Activated effector memory CD4-positive, alpha-beta T cell treated with Interleukin-2 at 50 U/mL for 16 hours (primary cell): ENCODE data around the gene SCARF2.
"Not testable (repeated sequence)": the region's sequence is repeated elsewhere in the genome, so short reads cannot be mapped to it uniquely, and the experiment has no call there.

Source experiments
- DNase-seq: peaks from one replicate; pipeline ENCODE4 v3.0.0-alpha.2; 2020

SCARF2 gene, protein sequence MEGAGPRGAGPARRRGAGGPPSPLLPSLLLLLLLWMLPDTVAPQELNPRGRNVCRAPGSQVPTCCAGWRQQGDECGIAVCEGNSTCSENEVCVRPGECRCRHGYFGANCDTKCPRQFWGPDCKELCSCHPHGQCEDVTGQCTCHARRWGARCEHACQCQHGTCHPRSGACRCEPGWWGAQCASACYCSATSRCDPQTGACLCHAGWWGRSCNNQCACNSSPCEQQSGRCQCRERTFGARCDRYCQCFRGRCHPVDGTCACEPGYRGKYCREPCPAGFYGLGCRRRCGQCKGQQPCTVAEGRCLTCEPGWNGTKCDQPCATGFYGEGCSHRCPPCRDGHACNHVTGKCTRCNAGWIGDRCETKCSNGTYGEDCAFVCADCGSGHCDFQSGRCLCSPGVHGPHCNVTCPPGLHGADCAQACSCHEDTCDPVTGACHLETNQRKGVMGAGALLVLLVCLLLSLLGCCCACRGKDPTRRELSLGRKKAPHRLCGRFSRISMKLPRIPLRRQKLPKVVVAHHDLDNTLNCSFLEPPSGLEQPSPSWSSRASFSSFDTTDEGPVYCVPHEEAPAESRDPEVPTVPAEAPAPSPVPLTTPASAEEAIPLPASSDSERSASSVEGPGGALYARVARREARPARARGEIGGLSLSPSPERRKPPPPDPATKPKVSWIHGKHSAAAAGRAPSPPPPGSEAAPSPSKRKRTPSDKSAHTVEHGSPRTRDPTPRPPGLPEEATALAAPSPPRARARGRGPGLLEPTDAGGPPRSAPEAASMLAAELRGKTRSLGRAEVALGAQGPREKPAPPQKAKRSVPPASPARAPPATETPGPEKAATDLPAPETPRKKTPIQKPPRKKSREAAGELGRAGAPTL

DNA sequence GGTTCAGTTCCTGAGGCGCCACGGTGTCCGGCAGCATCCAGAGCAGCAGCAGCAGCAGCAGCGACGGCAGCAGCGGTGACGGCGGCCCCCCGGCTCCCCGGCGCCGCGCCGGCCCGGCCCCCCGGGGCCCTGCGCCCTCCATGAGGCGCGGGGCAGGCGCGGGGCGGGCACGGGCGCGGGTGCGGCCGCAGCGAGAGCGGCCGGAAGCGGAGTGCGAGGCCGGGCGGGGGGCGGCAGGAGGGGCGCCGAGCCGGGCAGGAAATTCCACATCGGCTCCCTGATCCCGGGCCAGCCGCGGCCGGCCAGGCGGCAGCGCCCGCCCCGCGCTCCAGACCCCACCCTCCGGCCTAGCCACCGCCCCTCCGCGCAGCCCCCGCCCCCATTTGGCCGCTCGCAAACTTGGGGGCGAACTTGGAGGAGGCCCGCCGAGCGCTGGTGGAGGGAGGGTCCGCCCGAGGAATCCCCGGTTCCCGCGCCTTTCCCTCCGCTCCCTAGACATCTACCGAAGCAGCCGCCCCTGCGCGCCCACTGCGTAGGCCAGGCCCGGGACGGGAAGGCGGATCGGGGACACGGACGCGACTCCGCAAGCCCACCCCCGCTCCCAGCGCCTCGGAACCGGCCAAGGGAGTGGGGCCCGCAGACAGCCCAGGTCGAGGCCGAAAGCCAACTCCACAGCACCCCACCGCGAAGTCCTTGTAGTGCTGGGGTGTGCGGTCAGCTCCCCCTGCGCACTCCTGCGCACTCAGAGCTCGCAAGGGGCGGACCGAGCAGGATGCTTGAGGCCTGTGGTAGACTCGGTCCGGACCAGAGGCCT is at the start of gene SCARF2:
TSS of gene SCARF2 (minus strand) at position 213 of the 814 bp plus-strand sequence. CDS start at position 142, 71 bp downstream.
- no peak for DNase-seq

DNA sequence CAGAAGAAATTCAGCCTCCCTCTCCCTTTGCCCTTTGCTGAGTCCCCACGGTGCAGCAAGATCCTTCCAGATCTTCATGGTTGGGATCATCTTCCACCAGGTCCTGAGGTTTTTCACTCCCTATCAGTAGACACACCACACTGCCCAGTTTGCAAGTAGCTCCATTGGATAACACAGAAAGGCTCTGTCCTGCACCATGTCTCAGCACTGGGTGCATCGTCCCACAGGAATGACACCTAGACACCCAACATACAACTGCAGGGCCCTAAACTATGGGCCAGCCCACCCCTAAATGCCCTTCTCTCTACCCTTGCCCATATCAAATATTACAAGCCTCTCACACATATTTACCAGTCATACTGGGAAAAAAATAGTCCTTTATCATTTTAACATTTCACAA is 48.6 kb upstream of the SCARF2 start:
- DNase-seq, result no peak

DNA sequence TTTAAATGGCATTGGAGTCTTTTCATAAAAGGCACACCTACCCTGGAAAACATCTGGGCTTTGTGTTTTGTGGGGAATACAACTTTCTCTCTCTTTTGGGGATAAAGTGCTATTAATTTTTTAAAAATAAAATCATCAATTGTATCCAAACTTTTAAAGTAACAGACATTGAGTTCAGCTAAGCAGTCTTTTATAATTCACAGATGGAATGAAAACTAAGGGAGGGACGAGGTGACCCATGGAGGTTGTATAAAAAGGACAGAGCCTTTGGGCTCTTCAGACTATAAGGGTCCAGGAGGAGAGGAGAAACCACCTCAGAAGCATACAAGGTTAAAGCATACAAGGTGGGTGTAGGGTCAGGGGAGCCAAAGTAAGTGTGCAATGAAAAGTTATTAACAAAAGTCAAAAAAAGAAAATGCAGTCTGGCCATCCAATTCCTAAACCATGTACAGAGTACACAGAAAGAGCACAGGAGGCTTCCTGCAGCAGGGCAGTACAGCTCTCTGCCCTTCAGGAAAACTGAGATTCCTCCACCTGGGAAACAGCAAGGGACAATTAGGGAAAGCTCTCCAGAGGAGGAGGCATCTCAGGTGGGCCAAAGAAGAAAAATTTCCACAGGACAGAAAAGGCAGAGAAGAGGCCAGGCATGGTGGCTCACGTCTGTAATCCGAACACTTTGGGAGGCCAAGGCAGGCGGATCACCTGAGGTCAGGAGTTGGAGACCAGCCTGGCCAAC is 47.5 kb upstream of the SCARF2 start:
- no peak for DNase-seq

DNA sequence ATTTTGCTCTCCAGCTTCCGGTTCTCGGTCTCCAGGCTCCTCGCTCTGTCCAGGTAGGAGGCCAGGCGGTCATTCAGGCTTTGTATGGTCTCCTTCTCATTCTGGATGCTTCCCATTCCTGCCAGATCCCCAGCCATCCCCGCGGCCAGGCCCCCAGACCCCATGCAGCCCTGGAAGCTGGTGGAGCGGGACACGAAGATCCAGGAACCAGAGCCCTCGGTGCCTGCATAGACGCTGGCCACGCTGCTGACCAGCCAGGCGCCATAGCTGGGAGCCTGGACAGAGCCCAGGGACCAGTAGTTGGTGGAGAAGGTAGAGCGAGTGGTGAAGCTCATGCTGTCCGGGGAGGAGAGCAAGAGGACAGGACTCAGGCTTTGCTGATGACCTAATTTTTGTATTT is 46.1 kb upstream of the SCARF2 start:
- no peak for DNase-seq

DNA sequence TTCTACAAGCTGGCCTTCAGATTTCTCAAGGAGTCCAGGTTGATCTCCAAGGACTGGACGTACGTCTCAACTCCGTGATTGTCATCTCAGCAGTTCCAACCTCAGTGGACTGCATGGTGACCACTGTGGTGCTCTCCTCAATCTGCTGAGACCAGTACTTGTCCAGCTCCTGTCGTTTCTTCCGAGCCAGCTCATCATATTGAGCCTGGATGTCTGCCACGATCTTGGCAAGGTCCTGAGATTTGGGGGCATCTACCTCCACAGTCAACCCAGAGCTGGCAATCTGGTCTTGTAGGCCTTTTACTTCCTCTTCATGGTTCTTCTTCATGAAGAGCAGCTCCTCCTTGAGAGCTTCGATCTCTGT is 45.5 kb upstream of the SCARF2 start:
- not testable (repeated sequence) for DNase-seq

DNA sequence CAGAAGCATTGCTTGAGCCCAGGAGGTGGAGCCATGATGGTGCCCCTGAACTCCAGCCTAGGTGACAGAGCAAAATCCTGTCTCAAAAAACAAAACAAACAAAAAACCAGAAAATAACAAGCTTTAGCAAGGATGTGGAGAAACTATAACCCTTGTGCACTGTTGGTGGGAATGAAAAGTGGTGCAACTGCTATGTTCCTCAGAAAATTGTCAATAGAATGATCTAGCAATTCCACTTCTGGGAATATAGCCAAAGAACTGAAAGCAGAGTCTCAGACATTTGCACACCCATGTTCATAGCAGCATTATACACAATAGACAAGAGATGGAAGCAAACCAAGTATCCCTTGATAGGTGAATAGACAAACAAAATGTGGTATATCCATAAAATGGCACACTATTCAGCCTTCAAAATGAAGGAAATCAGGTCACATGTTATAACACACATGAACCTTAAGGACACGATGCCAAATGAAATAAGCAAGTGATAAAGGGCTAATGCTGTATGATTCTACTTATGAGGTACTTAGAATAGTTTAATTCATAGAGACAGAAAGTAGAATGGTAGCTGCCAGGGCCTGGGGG is 42.1 kb upstream of the SCARF2 start:
- DNase-seq, result no peak

DNA sequence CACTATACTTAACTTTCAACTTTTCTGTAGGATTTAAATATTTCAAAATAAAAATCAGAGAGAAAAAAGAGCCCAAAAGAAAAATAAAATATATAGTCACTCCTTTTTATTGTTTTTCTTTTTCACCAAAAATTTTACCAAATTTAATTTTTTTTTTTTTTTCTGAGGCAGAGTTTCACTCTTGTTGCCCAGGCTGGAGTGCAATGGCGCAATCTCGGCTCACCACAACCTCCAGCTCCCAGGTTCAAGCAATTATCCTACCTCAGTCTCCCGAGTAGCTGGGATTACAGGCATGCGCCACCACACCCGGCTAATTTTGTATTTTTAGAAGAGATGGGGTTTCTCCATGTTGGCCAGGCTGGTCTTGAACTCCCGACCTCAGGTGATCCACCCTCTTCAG is 40.4 kb upstream of the SCARF2 start:
- not testable (repeated sequence) for DNase-seq

DNA sequence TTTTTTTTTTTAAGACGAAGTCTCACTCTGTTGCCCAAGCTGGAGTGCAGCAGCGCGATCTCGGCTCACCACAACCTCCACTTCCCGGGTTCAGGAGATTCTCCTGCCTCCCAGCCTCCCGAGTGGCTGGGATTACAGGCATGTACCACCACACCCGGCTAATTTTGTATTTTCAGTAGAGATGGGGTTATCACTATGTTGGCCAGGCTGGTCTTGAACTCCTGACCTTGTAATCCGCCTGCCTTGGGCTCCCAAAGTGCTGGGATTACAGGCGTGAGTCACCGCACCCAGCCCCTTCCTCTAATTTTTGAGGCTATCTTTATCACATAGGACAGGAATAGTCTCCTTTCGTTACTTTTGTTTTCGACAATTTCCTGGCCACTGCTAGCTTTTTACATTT is 37.9 kb upstream of the SCARF2 start:
- not testable (repeated sequence) for DNase-seq

DNA sequence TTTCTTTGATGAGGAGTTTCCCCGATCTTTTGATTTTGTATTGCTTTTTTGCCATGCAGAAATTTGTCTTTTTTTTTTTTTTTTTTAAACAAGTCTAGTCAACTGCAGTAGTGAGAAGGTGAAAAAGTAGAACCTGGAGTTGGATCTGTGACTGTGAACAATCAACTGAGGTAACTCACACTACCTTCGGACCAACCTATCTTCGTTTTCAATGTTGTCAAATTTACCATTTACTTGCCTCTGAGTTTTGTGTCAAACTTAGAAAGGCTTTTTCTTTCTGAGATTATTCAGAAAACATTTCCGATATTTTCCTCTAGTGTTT is 37.5 kb upstream of the SCARF2 start:
- DNase-seq, result no peak

DNA sequence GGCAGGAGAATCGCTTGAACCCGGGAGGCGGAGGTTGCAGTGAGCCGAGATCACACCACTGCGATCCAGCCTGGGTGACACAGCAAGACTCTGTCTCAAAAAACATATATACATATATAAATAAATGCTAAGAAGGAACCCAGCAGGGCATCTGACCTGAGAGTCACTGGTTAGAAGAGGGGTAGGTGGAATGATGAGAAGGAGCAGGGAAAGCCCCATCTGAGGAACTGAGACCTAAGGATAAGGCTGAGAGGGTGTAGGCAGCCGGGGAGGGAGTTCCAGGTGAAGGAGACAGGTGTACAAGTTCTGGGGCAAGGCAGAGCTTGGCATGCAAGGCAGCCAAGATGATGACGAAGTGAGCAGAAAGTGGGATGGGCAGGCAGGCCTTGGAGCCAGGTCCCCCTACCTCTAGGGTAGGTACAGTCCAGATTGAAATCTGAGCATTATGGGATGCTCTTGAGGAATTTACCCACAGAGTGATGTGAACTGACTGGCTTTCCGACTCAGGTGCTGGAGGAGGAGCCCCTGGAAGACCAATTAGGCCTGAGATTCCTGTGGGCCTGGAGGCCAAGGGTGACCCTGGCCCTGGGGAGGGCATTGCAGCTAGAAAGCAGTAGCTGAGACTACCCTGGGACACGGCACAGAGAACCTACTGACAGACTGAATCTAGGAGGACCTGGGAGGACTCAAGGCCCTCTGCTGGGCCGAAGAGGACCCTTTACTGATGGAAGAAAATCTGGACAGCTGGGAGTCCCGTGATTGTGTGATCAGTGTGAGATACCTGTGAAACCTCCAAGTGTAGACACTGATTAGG is 35.2 kb upstream of the SCARF2 start:
- no peak for DNase-seq

DNA sequence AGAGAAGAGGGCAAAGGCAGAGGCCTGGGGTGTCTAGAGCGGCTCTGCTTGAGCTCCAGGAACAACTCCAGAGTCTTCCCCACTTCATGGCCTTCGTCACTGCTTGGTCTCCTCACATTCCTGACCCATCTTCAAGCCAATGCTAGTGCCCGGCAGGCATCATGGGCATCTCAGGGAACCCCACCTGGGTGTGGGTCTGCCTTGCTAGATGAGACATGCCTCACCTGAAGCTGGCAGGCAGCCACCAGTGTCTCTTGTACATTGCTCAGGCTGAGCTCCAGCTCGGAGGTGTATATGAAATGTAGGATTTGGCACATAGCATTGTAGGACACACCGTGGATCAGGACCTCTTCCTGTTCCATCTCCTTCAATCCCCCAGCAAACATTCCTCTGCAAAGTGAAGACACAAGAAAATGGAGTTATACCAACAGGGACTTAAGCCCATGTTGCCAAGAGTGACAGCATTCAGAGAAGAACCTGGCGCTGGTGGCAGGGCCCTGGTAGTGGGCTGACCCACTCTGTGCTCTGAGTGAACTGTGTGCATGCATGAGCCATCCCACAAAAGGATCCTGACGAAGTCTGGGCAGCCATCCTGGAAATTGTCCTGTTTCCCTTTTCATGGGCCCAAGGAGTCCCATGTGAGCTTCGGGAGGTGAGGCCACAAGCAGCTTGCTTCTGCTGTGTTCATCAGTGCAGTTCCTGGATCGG is 33.7 kb upstream of the SCARF2 start:
- no peak for DNase-seq

DNA sequence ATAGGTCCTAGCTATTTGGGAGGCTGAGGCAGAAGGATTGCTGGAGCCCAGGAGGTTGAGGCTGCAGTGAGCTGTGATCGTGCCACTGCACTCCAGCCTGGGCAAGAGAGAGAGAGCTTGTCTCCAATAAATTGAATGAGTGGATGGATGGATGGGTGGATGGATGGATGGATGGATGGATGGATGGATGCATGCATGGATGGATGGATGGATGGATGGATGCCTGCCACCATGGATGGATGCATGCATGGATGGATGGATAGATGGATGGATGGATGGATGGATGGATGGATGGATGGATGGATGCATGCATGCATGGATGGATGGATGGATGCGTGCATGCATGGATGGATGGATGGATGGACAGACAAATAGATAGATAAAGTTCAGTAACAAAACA is 32.9 kb upstream of the SCARF2 start:
- DNase-seq, result not testable (repeated sequence)

DNA sequence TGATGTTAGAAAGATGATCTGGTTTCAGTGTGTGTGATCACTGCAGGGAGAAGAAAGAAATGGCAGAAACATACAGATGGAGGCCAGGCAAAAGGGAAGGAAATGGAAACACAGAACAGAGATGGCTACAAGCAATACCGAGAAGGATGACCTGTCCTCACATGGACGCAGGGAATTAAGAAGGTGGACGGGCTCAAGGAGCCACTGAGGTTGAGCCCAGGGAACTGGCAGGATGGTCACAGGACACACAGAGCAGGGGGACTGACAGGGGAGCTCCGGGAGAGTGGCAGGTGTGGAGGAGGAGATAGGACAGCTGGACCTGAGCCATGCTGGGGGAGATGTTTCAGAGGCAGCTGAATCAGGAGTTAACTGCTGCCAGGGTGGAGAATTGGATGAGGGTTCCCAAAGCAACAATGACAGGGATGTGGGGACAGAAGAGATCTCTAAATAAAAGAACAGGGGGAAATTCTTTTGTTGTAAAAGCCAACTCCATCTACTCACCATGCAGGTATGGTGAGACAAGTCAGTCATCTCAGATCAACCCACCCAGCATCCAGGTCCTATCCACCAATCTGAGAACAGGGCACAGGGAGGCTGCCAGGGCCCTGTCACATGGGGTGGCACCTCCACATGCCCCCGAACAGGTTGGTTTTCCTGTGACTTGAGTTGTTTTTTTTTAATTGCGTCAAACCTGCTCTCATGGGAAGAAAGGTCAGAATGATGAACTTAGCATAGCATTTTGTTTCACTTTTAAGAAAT is 31.7 kb upstream of the SCARF2 start:
- DNase-seq, result no peak

DNA sequence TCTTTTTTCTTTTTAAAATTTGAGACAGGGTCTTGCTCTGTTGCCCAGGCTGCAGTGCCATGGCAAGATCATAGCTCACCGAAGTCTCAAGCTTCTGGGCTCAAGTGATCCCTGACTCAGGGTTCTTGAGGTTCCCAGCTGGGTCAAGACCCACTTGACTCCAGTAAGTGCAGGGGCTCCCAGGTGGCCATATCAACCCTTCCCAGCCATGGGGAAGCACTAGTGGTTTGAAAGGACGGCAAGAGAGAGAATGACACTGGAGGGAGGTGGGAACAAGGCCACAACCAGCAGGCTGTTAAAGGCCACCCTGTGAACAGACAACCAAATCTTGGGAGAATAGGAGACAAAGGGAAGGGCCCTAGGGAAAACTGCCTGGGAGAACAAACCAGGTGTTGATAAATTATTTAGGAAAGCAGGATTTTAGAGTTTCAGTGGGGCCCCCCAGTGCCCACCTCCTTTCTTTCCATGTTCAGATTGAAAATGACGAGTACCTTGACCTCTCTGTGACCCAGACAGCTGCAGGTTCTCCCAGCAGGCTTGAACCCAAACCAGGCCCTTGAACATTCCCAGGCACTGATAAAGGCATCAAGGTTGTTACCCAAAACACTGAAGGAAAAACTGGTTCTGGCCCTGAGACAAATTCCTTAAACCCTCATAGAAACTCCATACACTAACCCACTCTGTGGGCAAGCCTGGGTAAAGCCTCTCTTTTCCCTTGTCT is 29.2 kb upstream of the SCARF2 start:
- no peak for DNase-seq

DNA sequence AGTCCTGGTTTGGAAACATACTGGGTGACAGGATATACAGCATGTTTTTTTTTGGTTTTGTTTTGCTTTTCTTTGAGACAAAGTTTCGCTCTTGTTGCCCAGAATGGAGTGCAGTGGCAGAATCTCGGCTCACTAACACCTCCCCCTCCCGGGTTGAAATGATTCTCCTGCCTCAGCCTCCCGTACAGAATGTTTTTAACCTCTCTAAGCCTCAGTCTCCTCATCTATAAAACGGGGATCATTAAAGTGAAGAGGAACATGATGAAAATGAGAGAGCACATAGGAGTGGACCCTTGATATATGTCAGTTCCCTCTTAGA is 28.1 kb upstream of the SCARF2 start:
- DNase-seq, result no peak

DNA sequence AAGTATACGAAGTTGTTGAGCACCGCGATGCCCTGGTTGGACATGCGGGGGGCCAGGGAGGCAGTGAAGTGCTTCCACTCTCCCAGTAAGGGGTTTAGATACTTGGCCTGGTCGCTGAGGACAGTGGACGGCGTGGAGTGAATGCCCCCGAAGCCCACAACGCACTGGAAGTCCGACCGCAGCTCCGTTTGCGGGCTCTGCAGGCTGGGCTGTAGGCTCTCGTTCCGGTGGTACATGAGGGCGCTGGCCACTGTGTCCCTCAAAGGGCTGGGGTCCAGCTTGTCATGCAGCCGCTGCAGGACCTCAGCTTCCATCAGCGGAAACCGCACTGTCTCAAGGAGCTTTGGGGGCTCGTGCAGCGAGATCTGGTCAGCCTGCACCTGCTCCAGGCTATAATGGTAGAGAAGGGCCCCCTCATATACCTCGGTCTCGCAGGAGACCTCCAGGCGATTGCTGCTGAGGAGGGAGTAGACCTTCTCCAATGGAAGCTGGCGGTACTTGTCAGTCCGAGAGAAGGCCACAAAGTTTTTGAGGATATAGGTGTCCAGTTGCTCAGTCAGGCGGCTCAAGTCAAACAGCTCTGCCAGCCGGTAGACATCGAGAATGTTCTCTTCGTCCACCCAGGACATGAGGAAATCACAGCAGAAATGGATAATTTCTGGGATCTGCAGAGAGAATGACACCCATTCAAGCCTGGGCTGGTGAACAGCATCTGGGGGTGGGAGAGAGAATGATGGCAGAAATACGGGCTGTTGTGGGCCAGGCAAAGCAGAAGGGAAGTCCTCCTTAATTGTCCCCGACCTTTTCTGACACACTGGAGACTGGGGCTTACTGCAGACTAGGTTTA is 27.5 kb upstream of the SCARF2 start:
- no peak for DNase-seq

DNA sequence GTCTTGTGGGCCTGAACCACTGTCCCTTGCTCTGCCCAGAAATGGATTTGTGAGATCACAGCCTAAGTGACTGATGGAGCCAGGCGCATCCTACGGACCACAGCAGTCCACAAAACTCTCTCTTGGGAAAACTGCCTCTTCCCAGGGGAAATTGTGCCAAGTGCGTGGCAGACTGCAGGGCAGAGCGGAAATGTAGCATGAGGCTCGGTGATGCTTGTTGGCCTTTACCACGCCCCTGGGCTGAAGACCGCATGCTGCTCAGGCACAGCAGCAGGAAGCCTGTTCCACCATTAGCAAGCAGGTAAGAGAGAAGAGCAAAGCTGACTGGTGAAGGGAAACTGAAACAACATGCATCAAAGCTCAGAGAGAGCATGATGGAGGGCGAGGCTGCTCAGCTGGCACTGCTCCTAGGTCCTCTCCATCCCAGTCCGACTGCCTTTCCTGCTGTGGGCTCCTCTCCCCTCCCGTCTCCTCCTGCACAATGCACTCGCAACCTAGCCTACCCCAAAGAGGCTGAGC is 26.5 kb upstream of the SCARF2 start:
- DNase-seq, result peak; percentile 68
